Body of pancreas (tissue), 4 donors: Measurements from ENCODE around the gene COL15A1. TPM values are rescaled to one million over a fixed set of nuclear protein-coding genes. Genes with fewer than 3 reads are reported as not detected.
"Not testable (repeated sequence)": the region's sequence is repeated elsewhere in the genome, so short reads cannot be mapped to it uniquely, and the experiment has no call there.

Source experiments
- ATAC-seq: fragments of 150-250 bp; one replicate; pipeline ENCODE4 v1.9.1; 2016
- DNase-seq, 4 donors: peaks; one replicate each; pipeline ENCODE4 v3.0.0-alpha.2; 2019
- H3K27ac ChIP-seq, 4 donors: fragments of 200-600 bp; sonication (generic); 1 replicate in 3 of 4; 2 replicates in 1 of 4; pipeline versions ENCODE4 v1.5.1 to v1.6.1; 2016 to 2019; ENCODE audit warnings: mild to moderate bottlenecking in 1 of 4, mixed read lengths in 1 of 4, moderate library complexity in 1 of 4
- H3K27me3 ChIP-seq, 2 donors: fragments of 200-600 bp; sonication (generic); one replicate each; pipeline ENCODE4 v1.6.0; 2016; ENCODE audit warnings: mild to moderate bottlenecking in 1 of 2
- H3K36me3 ChIP-seq, 2 donors: fragments of 200-600 bp; sonication (generic); replicated peaks in 1 of 2; 2 replicates each; pipeline ENCODE4 v1.5.1; 2016; ENCODE audit warnings: low read depth in 2 of 2; ENCODE audit not compliant: insufficient read depth in 1 of 2
- H3K4me1 ChIP-seq: fragments of 200-600 bp; sonication (generic); one replicate; pipeline ENCODE4 v1.6.0; 2016
- H3K4me3 ChIP-seq, 2 donors: fragments of 200-600 bp; sonication (generic); 1 replicate in 1 of 2; 2 replicates in 1 of 2; pipeline ENCODE4 v1.5.1; 2016 to 2019
- H3K9me3 ChIP-seq, 3 donors: fragments of 200-600 bp; sonication (generic); 1 replicate in 2 of 3; 2 replicates in 1 of 3; pipeline ENCODE4 v1.5.1; 2016
- POLR2A ChIP-seq, 3 donors: fragments of 450-650 bp; IDR thresholded peaks; one replicate each; pipeline ENCODE4 v1.6.1; 2016; ENCODE audit warnings: antibody characterized with exemption in 3 of 3, mild to moderate bottlenecking in 2 of 3
- WGBS, 2 donors: methylation state at CpG; one replicate each; pipeline ENCODE4 v1.1.5; 2017; 5-methylcytosine and 5-hydroxymethylcytosine counted together
- intact Hi-C: fragments of 100-400 bp; cut with DNase I; formaldehyde crosslinking; loops from one replicate; pipeline ENCODE4 v1.15.1; 2023
- total RNA-seq, 2 donors: library from RNA; depleted of rRNA; stranded (reverse); fragments of >200 nt; gene quantifications; one replicate each; pipeline ENCODE4 v1.1.0, GENCODE V29; 2016
- TF ChIP-seq, protein P1 (sequence below), 7 experiments: fragments of 450-650 bp in 4 of 7; fragments of 200-600 bp in 3 of 7; sonication (generic) in 3 of 7; IDR thresholded peaks; one replicate each; pipeline ENCODE4 v1.5.1; 2016 to 2019; ENCODE audit warnings: antibody characterized with exemption in 7 of 7

The COL15A1 gene
- total RNA-seq, 2 donors from 2014 or later = 6.7 to 55.4 TPM

DNA sequence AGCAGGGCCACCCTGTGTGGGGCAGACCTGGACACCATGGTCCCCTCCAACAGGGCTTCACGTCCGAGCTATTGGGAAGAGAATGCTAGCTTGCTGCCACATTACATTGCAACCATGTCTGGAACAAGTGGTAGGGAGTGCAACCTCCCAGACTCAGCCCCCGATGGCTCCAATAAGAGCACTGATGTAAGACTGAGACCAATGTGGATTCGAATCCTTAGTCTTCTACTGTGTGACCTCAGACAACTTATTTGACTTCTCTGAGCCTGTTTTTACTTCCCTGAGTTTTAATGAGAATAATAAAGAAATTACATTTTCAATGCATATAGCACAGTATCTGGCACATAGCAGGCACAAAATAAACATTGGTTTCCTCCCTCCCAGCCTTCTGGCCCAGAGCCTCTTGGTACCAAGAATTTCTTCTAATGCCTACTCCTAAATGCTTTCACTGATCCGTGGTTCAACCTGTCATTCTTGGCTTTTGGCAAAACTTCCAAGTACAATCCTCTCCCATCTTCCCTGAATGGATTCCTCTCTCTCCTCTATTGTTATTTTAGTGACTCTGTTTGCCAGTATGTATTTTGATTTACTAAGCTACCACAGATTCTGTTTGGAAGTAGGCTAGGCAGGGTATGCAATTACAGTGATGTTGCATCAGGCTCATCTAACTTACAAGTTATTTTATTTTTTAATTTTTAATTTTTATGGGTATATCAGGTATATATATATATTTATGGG lies 34.6 kb upstream of the COL15A1 start:
- H3K27me3 ChIP-seq = no peaks in the 10 kb centered on the region
- no peak for ATAC-seq

DNA sequence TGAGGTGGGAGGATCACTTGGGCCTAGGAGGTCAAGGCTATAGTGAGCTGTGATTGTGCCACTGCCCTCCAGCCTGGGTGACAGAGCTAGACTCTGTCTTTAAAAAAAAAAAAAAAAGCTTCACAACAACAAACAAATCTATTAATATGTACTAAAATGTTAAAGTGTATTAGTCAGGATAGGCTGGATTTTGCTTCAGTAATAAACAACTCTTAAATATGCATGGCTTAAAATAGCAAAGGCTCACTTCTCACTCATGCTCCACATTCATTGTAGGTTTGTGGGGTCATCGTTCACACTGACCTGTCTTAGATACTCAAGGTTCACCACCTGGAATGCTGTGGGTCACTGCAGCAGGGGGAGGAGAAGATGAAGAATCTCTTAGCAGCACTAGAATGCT lies 33.8 kb upstream of the COL15A1 start:
- H3K9me3 ChIP-seq = no peaks in the 10 kb centered on the region
- DNase-seq (no peak), ATAC-seq (no peak)
- H3K27ac ChIP-seq = no peak overlapping the region
- peaks cover 45% of the 10 kb centered on the region for H3K4me1 ChIP-seq
- intact Hi-C loops = no loop called here
- no peak overlapping the region for H3K4me3 ChIP-seq
- no peaks in the 10 kb centered on the region for H3K36me3 ChIP-seq
- TF ChIP-seq, protein P1, sequence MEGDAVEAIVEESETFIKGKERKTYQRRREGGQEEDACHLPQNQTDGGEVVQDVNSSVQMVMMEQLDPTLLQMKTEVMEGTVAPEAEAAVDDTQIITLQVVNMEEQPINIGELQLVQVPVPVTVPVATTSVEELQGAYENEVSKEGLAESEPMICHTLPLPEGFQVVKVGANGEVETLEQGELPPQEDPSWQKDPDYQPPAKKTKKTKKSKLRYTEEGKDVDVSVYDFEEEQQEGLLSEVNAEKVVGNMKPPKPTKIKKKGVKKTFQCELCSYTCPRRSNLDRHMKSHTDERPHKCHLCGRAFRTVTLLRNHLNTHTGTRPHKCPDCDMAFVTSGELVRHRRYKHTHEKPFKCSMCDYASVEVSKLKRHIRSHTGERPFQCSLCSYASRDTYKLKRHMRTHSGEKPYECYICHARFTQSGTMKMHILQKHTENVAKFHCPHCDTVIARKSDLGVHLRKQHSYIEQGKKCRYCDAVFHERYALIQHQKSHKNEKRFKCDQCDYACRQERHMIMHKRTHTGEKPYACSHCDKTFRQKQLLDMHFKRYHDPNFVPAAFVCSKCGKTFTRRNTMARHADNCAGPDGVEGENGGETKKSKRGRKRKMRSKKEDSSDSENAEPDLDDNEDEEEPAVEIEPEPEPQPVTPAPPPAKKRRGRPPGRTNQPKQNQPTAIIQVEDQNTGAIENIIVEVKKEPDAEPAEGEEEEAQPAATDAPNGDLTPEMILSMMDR (IDR thresholded peaks at IDR 0.05) = no peak
- TF ChIP-seq POLR2A (IDR thresholded peaks at IDR 0.05) = no peak
- no peaks in the 10 kb centered on the region for H3K27me3 ChIP-seq
- 81 to 83% methylated on average over 1 of the region's 1 CpG for WGBS, 2 donors

More for the DNA sequence above, 34.6 kb upstream of the COL15A1 start:
- TF ChIP-seq, protein P1 (IDR thresholded peaks at IDR 0.05) = no peak
- TF ChIP-seq POLR2A (IDR thresholded peaks at IDR 0.05) = no peak
- no peaks in the 10 kb centered on the region for H3K36me3 ChIP-seq
- H3K4me3 ChIP-seq = no peak overlapping the region
- no peaks in the 10 kb centered on the region for H3K9me3 ChIP-seq
- H3K27ac ChIP-seq = peak overlapping the region; percentile 2 to 76 (median 68)
- H3K4me1 ChIP-seq = peaks cover 45% of the 10 kb centered on the region
- WGBS, 2 donors = 64 to 72% methylated on average over 3 to 5 of the region's 5 CpGs
- intact Hi-C loops = no loop called here
- no peak for DNase-seq

DNA sequence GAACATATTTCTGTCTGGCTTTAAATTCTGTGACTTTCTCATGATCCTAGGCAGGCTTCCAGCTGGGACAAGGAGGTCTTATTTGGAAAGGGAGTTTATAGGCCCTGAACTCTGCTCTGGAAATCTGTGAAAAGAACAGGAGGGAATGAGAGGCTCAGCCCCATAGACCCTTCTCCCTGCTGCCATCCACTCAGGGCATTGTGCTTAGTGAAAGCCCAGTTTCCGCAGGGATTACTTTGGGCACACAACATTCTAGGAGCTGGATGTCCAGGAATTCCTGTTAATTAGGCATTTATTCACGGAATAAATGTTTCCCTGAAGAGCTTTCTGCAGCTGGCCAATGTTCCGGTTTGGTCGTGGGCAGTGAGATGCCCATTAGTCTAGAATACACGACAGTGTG lies 32.7 kb upstream of the COL15A1 start:
- no peak overlapping the region for H3K4me3 ChIP-seq
- H3K9me3 ChIP-seq = no peaks in the 10 kb centered on the region
- WGBS, 2 donors = 71 to 79% methylated on average over 5 of the region's 5 CpGs
- no peak for DNase-seq
- H3K4me1 ChIP-seq = peaks cover 45% of the 10 kb centered on the region
- no peaks in the 10 kb centered on the region for H3K36me3 ChIP-seq
- intact Hi-C loops = no loop called here
- no peak overlapping the region for H3K27ac ChIP-seq
- no peaks in the 10 kb centered on the region for H3K27me3 ChIP-seq
- ATAC-seq = no peak
- TF ChIP-seq, protein P1 (IDR thresholded peaks at IDR 0.05) = no peak

DNA sequence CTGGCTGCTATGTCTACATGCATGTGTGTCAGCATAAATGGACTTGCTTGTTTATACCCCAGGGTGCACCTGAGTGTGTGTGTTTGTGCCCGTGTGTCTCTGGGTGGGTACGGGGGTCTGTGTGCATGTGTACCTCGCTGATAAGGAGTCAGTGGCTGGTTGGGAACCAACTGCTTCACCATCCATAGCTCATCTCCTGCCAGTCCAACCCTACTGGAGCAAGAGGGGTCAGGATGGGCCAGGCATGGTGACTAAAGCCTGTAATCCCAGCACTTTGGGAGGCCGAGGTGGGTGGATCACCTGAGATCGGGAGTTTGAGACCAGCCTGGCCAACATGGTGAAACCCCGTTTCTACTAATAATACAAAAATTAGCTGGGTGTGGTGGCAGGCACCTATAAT lies 32.0 kb upstream of the COL15A1 start:
- H3K36me3 ChIP-seq, H3K9me3 ChIP-seq, ATAC-seq, H3K27me3 ChIP-seq, H3K4me3 ChIP-seq, intact Hi-C loops, H3K27ac ChIP-seq, DNase-seq: not testable (repeated sequence)
- H3K4me1 ChIP-seq = peaks cover 46% of the 10 kb centered on the region
- WGBS, 2 donors = 84 to 86% methylated on average over 6 of the region's 6 CpGs

DNA sequence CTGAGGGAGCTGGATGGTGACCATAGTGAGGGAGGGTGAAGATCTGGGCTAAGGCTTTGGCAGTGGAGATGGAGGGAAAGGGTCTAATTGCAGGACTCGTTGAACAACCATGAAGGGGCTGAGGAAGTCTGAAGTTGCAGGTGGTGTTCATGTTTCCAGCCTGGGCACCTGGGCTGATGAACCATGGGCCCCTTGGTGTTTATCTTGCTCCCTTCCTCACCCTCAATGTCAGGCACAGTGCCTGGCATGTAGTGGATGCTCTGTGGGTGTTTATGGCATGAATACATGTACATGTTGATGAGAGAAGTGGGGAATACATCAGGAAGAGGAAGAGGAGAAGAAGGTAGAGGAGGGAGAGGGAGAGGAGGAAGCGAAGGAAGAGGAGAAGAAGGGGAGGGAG lies 31.3 kb upstream of the COL15A1 start:
- TF ChIP-seq, protein P1 (IDR thresholded peaks at IDR 0.05) = no peak
- no peak for TF ChIP-seq POLR2A (IDR thresholded peaks at IDR 0.05)
- H3K4me1 ChIP-seq = peaks cover 49% of the 10 kb centered on the region
- H3K4me3 ChIP-seq = no peak overlapping the region
- no peaks in the 10 kb centered on the region for H3K27me3 ChIP-seq
- intact Hi-C loops = no loop called here
- 78 to 86% methylated on average over 2 of the region's 2 CpGs for WGBS, 2 donors
- DNase-seq = no peak
- no peak for ATAC-seq
- H3K36me3 ChIP-seq = no peaks in the 10 kb centered on the region
- no peak overlapping the region for H3K27ac ChIP-seq
- no peaks in the 10 kb centered on the region for H3K9me3 ChIP-seq
